LNCAP (cell line): ENCODE results near the gene GEMIN7.

ENCODE experiments used
- CTCF ChIP-seq: fragments of 450-650 bp; IDR thresholded peaks from 2 replicates; pipeline ENCODE4 v1.5.1; 2017; ENCODE audit warnings: mild to moderate bottlenecking

GEMIN7 gene

DNA sequence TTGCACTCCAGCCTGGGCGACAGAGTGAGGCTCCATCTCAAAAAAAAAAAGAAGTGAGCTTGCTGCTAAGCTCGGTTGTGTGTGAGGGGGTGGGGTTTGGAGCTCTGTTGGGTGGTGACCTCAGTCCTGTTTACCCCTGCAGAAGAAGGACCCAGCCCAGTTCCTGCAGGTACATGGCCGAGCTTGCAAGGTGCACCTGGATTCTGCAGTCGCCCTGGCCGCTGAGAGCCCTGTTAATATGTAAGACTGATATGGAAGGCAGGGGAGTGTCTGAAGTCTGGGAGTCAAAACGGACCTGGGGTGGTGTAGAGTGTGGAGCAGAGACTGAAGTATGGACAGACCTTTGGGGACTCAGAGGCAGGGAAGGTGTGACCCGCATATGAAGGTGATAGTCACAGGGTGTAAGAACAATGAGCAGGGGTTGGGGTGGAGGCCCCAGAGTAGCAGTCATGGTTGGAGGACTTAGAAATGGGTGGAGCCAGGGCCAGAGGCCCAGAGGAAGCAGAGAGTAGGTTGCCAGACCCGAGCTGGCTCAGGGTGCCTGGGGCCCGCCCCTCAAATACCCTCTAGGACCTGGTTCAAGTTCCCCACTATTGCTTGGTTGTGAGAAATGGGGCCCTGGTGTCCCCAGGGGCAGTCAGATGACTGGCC is 27.0 kb upstream of the GEMIN7 start:
- TF ChIP-seq CTCF: no peak

DNA sequence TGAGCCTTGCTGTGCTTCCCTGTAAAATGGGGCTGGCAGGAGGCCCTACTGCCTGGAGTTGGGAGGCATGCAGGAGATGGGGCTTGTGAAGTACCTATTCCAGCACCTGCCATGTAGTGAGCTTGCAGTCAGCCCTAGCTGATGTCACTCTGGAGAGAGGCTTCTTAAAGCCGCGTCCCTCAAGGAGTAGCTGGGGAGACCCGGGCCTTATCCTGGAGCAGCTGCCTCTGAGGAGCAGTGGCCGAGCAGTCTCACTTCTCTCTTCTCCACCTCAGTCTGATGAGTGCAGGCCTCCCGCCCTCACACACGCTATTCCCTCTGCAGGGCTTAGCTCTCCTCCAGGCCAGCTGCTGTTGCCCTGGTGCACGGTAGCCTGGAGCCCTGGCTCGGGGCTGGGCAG is 22.2 kb upstream of the GEMIN7 start:
- TF ChIP-seq CTCF: no peak

DNA sequence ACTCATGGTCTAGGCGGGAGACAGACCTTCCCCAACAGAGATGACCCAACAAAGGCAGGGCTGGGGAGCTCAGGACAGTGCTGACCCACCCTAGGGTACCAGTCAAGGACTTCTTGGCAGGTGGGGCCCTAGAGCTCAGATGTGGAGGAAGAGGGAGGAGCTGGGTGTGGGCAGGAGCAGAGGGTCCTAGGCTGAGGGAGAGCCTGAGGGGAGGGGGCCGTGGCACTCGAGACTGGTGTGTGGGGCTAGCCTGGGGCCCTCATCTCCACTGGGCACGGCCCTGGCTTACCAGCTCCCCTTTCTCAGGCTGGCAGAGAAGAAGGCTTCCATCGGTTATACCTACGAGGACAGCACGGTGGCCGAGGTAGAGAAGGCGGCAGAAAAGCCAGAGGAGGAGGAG is 21.6 kb upstream of the GEMIN7 start:
- no peak for TF ChIP-seq CTCF

GRCh38 chr19:45058622-45059159 is 20.4 kb upstream of the GEMIN7 start:
- TF ChIP-seq CTCF: no peak

DNA sequence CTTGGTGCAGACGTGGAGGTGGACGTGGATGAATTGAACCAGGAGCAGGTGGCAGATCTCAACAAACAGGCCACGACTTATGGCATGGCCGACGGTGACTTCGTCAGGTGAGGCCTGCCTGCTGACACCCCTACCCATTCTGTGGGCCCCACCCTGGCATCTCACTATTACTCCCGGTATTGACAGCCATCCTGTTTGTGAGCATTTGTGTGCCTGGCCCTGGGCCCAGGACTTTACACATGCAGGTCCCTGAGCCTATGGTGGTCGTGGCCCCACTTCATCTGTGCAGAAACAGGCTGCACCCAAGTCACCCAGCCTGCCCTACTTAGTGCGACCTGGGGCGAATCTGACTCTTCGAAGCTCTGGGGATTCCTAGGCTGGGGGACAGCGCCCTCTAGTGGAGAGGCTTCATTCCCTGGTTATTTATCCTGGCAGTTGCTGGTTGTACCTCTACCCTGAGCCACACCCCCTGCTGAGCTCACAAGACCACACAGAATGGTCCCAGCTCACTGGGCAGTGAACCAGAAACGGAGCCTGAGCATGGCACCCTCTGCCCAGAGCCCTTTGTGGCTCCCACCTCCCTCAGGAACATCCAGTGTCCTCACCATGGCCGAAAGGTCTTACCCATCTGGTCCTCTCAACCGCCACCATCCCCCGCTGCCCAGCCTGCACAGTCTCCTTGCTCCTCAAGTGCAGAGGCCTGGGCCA is 19.6 kb upstream of the GEMIN7 start:
- TF ChIP-seq CTCF: peak; percentile 60

GRCh38 chr19:45061965-45062364 is 17.1 kb upstream of the GEMIN7 start:
- TF ChIP-seq CTCF: no peak

DNA sequence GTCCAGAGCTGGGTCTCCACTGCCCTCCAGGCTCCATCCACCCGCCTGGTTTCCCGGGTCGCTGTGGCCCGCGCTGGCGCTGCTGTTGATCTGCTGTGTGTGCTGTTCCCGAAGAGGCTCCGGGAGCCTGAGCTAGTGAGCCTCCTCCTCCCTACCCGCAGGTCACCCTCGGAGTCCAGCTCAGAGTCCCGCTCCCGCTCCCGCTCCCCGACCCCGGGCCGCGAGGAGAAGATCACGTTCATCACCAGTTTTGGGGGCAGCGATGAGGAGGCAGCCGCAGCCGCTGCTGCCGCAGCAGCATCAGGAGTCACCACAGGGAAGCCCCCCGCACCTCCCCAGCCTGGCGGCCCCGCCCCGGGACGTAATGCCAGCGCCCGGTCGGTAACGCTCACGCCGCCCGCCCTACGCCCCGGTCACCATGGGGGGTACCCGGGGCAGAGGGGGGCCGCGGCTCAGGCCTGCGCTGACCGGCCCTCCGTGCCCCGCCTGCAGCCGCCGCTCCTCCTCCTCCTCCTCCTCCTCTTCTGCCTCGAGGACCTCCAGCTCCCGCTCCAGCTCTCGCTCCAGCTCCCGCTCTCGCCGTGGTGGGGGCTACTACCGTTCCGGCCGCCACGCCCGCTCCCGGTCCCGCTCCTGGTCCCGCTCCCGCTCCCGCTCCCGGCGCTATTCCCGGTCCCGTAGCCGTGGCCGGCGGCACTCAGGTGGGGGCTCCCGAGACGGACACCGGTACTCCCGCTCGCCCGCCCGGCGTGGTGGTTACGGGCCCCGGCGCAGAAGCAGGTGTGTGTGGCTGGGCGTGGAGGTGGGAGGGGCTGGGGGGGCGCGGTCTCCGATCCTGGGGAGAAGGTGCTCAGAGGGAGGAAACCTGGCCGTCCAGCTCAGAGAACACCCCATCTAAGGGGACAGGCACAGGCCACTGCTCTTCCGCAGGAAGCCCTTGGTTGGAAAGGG is 14.9 kb upstream of the GEMIN7 start:
- no peak for TF ChIP-seq CTCF
